H1 (cell line): Measurements from ENCODE around the gene TLE5. TPM values are rescaled to one million over a fixed set of nuclear protein-coding genes. Genes with fewer than 3 reads are reported as not detected.

Experiments
- CHD2 ChIP-seq: IDR thresholded peaks from 2 replicates; pipeline ENCODE4 v1.6.1; 2012; ENCODE audit warnings: low read length, improper control_type of control experiment
- CREB1 ChIP-seq: IDR thresholded peaks from 2 replicates; pipeline ENCODE4 v1.6.1; 2012; ENCODE audit warnings: inconsistent platforms
- MAFK ChIP-seq: IDR thresholded peaks from 2 replicates; pipeline ENCODE4 v1.6.1; 2012; ENCODE audit warnings: low read depth, mild to moderate bottlenecking, improper control_type of control experiment, low read length
- RAD21 ChIP-seq, 2 experiments: IDR thresholded peaks in 1 of 2; conservative IDR thresholded peaks in 1 of 2; 2 replicates each; pipeline ENCODE4 v1.6.1; 2011; ENCODE audit warnings: low read depth in 2 of 2, low read length in 2 of 2, improper control_type of control experiment in 1 of 2, inconsistent platforms in 1 of 2, mild to moderate bottlenecking in 1 of 2, moderate library complexity in 1 of 2
- SP4 ChIP-seq: IDR thresholded peaks from 2 replicates; pipeline ENCODE4 v1.6.1; 2012; ENCODE audit warnings: low read length, inconsistent platforms
- SRF ChIP-seq: IDR thresholded peaks from 2 replicates; pipeline ENCODE4 v1.6.1; 2011; ENCODE audit warnings: mild to moderate bottlenecking, low read depth, low read length, moderate library complexity
- TCF12 ChIP-seq: IDR thresholded peaks from 2 replicates; pipeline ENCODE4 v1.6.1; 2011; ENCODE audit warnings: low read depth, mild to moderate bottlenecking, low read length
- TEAD4 ChIP-seq: IDR thresholded peaks from 2 replicates; pipeline ENCODE4 v1.6.1; 2012; ENCODE audit warnings: low read depth, low read length, inconsistent platforms, mixed read lengths
- polyA plus RNA-seq, 7 experiments: library from polyadenylated mRNA; depleted of rRNA in 3 of 7; stranded (reverse) in 5 of 7; unstranded in 2 of 7; fragments of >200 nt in 5 of 7; fragments of 200-250 nt in 2 of 7; gene quantifications; 1 replicate in 5 of 7; 2 replicates in 1 of 7; 4 replicates in 1 of 7; pipeline versions ENCODE4 v1.2.1 to v1.2.3, GENCODE V29; 2011 to 2013; ENCODE audit warnings: missing spikeins in 2 of 7, mixed read lengths in 2 of 7
- total RNA-seq: library from RNA; stranded (reverse); fragmentation: NEBNext Ultra II Directional; extraction: Animal tissue kit (Norgen Biotek cat#: 25700); gene quantifications from 2 replicates; pipeline ENCODE4 v1.2.1, GENCODE V29; 2021
- TF ChIP-seq, protein P1 (sequence below), 3 experiments: IDR thresholded peaks; 1 replicate in 2 of 3; 2 replicates in 1 of 3; pipeline versions ENCODE4 v1.5.1 to v1.6.1; 2011; ENCODE audit warnings: low read length in 3 of 3, mild to moderate bottlenecking in 3 of 3, inconsistent platforms in 2 of 3, low read depth in 1 of 3, moderate library complexity in 1 of 3; ENCODE audit not compliant: insufficient read depth in 1 of 3; ENCODE audit errors: control extremely low read depth in 1 of 3
- TF ChIP-seq, protein P2 (sequence below): IDR thresholded peaks from 2 replicates; pipeline ENCODE4 v1.6.1; 2012; ENCODE audit warnings: inconsistent platforms

The TLE5 gene
- total and polyA plus RNA-seq, 2 of the 8 experiments (the other 6 are each of a cell fraction or from before 2014, with no cell fraction given), result 187 to 285 TPM

GRCh38 chr19:3075605-3076431, 13.5 kb upstream of the TLE5 start (continued):
- TF ChIP-seq, protein P1, sequence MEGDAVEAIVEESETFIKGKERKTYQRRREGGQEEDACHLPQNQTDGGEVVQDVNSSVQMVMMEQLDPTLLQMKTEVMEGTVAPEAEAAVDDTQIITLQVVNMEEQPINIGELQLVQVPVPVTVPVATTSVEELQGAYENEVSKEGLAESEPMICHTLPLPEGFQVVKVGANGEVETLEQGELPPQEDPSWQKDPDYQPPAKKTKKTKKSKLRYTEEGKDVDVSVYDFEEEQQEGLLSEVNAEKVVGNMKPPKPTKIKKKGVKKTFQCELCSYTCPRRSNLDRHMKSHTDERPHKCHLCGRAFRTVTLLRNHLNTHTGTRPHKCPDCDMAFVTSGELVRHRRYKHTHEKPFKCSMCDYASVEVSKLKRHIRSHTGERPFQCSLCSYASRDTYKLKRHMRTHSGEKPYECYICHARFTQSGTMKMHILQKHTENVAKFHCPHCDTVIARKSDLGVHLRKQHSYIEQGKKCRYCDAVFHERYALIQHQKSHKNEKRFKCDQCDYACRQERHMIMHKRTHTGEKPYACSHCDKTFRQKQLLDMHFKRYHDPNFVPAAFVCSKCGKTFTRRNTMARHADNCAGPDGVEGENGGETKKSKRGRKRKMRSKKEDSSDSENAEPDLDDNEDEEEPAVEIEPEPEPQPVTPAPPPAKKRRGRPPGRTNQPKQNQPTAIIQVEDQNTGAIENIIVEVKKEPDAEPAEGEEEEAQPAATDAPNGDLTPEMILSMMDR (IDR thresholded peaks at IDR 0.05; ENCODE audit: control extremely low read depth in 1 of 3, insufficient read depth in 1 of 3, low read depth in 1 of 3, low read length in 3 of 3), result peak; percentile 88 to 95 (median 92)
- TF ChIP-seq TEAD4 (0 out of 2 replicates have a peak, but pooled peaks have one; percentile 13), SP4 (no peak), CHD2 (peak; percentile 67; the same call in 1 of the 2 replicates), TCF12 (peak; percentile 89), SRF (no peak), MAFK (no peak), CREB1 (peak; percentile 30; the same call in 1 of the 2 replicates), RAD21 (IDR thresholded peaks at IDR 0.05 in 1 of 2, conservative IDR thresholded peaks at IDR 0.05 in 1 of 2; ENCODE audit: low read depth in 2 of 2, low read length in 2 of 2) (peak; percentile 91 to 94)
- TF ChIP-seq, protein P2, sequence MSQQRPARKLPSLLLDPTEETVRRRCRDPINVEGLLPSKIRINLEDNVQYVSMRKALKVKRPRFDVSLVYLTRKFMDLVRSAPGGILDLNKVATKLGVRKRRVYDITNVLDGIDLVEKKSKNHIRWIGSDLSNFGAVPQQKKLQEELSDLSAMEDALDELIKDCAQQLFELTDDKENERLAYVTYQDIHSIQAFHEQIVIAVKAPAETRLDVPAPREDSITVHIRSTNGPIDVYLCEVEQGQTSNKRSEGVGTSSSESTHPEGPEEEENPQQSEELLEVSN, result 0 out of 2 replicates have a peak, but pooled peaks have one; percentile 20
